Activated T-cell treated with anti-CD3 and anti-CD28 coated beads, Interleukin-2, amount 50 U/mL, for 1 hour (primary cell): ENCODE data around the gene PLXNB1.

ENCODE experiments used
- DNase-seq: peaks from one replicate; pipeline ENCODE4 v3.0.0-alpha.2; 2020

PLXNB1 gene

DNA sequence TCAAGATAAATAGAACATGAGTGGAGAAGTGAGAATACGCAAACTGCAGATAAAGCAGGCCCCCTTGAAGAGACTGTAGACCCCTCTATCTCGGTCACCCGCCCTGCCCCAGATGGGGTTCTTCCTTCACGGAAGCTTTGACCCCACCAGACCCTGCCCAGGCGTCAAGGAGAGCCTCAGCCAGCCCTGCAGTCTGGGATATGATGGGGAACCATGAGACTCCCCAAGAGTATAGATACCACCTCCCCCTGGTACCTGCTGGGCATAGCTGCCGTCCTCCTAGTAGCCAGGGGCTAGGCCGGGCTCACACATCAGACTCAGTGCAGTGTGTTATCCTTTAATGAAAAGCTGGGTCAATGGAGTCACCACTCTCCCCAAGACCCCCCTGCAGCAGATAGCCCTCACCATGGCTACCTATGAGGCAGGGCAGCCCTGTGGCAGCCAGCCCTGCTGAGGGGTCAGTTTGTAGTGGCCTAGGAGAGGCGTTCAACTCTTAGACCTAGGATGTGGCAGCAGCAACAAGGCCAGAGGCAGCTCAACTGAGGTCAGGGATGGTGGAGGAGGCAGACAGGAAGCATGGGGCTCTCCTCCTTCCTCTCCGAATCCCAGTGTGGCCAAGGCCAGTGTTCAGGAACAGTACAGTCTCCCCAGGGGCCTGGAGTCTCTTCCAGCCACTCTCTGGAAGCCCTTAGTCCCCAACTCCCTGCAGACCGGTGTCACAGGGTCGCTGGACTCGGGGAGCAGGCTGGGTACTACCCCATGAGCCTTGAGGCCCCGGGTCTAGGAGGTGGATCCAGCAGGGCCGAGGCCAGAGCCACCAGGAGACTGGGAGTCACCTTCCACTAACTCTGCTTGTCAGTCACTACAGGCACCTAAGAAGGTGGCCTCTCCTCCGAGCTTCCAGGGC lies 26.1 kb downstream of the PLXNB1 start:
- peak; percentile 5 for DNase-seq

DNA sequence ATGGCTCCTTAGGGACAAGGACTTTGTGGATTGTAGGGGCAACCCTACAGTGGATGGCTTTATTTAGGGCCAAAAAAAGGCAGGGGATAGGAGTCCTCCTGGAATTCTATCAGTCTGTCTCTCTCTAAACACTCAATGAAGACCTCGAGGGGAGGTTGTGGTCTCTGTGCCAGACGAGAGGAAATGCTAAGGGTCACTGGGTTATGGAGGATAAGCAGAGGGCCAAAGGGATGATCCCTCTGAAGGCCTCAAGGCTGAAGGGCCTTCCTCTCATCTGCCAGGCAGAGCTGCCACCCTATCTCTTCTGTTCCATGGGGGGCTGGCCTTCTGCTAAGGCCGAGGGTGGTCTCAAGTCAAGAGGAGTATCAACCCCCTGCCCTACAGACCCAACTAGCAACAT lies 27.0 kb downstream of the PLXNB1 start:
- DNase-seq = no peak

DNA sequence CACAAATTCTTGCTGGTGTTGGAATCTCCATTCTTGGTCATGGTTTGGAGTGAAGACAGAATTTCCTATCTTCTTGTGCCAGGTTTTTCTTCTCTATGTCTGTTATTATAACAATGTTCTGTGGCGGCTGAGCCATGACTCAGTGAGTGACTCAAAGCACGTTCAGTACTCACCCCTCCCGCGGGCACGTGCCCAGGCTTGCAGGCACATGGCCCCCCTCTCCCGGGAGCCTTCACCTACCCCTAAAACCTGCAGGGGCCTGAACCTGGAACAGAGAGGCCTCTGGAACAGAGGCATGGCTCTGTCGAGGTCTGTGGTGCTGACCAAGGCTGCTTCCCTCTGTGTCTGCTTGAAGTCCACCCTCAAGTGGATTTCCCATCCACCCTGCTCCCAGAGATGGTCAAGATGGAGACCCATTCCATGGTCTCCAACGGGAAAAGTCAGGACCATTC lies 27.6 kb downstream of the PLXNB1 start:
- peak; percentile 11 for DNase-seq

DNA sequence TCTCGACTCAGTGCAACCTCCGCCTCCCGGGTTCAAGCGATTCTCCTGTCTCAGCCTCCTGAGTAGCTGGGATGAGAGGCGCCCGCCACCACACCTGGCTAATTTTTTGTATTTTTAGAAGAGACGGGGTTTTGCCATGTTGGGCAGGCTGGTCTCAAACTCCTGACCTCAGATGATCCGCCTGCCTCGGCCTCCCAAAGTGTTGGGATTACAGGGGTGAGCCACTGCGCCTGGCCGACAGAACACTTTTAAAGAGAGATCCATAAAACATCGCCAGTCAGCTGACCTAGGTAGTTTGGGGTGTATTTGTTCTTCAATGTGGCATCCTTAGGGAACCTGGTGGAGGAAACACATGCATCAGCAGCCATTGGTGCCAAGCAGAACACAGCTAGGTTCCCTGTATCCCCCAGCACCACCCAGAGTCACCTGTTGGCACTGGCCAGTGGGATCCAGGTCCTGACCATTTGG lies 28.4 kb downstream of the PLXNB1 start:
- DNase-seq = peak; percentile 9

DNA sequence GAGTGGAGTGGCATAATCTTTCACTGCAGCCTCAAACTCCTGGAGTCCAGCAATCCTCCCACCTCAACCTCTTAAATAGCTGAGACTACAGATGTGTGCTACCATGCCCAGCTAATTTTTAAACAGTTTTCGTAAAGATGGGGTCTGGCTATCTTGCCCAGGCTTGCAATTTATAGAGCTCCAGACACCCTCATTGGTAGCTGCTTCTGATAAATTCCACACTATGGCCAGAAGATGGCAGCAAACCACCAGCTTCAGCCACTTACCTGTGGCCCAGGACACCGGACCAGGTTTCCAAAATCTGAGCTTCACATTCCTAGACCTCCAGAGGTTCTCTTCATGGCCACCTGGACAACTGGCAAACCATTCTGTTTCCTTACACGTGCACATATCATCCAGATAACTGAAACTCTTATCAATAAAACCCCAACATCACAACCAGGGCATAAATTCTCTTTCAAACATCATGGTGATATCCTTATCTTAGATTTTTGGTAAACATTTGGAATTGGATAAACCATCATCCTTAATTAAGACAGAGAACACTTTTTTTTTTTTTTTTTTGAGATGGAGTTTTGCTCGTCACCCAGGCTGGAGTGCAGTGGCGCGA lies 29.0 kb downstream of the PLXNB1 start:
- DNase-seq = peak; percentile 57

DNA sequence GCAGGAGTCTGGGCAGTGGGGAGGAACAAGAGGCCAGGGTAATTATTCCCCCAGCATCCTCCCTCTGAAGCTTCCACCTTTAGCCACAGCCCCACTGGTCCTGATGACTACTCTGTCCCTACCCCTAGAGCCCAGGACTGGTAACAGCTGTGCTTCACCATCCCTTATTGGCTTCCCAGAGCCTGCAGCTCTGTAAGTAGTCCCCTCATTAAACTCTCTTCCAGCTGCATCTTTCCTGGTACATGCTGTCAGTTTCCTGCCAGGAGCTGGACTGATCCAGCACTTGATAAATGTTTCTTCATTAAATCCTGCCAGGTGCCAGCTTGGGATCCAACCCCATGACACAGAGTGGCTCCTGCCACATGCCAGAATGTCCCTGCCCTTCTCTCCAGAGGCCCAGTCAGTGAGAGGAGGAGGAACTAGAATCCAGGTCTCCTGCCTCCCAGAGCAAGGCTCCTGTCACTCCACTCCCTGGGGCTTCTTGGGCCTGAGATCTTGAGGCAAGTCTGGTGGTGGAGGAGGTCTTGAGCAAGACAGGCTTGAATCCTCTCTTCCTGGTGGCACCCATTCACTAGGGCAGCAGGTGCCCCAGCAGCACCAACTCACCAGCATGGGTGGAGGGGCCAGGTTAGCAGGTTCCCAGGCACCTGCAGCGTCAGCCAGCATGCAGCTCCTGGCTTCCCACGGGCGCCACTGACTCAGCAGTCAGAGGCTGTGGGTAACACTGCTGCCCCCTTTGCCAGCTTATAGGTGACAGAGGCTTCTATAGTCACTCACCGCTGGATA lies 30.3 kb downstream of the PLXNB1 start:
- DNase-seq = peak; percentile 13

DNA sequence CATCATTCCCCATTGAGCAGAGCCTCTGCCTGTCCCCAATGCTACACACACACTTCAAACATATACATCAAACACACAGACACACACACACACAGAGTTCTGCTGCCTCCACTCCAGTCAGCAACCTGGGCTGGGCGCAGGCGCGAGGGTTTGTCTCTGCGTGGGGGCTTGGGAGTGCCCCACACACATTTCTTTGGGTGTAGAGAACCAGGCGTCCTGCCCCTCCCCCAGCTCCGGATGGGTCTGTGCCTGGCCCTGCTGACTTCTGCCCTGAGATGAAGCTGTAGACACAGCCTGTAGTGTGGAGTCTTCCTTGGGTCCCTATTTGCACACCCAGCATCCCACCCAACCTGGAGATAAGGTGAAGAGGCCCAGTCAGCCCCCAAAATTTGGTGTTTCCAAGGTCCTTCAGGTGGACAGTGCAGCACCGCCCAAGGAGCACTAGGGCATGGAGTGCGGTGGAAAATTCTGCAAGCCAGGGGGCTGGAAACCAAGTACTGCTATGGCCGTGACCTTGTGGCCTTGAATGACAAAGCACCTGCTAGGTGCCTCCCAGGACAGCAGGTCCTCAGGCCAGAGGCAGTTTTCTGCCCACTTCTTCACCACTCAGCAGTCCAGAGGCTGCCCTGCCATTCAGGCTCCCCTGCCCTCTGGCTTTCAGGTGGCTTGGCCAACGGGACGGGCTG lies 31.0 kb downstream of the PLXNB1 start:
- no peak for DNase-seq

DNA sequence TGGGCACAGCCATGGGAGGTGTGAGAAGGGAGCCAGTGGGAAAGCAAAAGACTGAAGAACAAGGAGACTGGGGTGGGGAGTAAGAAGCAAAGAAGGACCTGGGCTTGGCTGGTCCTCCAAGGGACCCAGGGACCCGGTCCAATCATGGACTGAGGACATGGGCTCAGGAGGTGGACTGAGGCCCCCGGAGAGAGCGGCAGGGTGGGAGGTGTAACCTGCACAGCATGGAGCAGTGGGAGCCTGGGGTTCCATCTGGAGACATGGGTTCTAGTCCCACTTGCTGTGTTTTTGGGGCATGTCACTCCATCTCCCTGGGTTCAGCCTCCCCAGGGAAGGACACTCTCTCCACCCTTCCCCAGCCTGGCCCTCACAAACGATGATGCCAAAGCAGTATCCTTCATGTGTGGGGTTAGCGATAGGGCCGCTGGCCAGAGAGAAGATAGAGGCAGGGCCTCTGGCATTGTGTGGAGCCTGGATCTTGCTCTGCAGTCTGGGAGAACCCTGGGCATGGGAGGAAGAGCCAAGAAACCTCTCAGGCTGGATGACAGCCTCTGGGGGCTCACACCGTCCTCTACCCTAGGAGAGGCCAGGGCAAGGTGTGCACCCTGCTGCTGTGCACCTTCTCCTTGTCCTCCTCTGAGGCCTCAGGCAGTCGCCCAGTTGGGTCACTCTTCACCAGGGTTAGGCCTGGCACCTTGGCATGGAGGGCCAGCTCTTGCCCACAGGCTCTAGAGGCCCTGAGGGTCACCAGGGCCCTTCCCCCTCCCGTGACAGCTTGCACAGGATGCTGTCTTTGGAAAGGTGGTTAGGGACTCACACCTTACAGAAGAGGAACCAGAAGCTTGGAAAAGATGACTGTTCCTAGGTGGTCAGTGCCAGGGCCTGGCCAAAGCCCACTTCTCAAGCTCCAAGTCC lies 31.9 kb downstream of the PLXNB1 start:
- DNase-seq = no peak

DNA sequence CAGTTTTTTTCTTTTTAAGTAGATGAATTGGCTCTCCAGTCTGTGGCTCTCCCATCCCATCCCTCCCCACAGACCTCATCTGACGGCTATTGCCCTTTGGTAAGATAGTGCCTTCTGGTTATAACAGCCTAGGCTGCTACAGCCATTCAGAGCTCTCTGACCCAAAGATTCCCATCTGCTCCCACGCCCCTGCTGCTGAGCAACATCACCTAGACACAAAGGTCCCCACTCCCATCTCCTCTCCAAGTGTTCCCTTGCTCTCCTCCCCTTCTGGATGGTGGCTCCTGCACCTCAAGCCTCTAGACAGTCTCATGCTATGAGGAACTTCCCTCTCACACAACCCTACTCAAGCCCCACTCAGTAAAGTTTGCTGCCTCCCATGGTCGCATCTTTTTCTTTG lies 34.2 kb downstream of the PLXNB1 start:
- DNase-seq = no peak

DNA sequence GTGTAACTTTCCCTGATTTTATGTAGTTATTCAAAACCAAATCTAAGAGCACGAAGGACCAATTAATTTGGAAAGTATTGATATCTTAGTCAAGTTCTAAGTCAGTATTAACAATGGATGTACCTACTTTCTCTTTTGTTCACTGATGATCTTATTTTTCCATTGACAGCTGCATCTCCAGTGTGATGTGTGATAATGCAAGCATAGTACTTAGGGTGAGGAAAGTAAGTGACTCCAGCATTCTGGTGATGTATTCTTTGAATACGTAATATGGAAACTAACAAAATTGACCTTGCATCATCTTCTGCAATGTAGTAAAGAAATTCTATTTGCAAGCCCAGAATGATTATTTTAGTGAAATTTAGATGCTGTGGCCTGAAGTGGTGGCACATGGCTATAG lies 35.5 kb downstream of the PLXNB1 start:
- DNase-seq = no peak

DNA sequence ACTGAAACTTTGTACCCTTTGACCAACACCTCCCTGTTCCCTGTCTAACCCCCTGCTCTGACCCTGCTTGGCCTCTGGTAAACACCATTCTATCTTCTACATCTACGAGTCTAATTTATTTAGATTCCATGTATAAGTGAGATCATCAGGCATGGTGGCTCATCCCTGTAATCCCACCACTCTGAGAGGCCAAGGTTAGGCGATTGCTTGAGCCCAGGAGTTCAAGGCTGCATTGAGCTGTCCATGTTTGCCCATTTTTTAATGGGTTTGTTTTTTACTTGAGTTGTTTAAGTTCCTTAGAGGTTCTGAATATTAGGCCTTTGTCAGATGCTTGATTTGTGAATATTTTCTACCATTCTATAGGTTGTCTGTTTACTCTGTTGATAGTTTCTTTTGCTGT lies 40.9 kb downstream of the PLXNB1 start:
- DNase-seq = no peak

DNA sequence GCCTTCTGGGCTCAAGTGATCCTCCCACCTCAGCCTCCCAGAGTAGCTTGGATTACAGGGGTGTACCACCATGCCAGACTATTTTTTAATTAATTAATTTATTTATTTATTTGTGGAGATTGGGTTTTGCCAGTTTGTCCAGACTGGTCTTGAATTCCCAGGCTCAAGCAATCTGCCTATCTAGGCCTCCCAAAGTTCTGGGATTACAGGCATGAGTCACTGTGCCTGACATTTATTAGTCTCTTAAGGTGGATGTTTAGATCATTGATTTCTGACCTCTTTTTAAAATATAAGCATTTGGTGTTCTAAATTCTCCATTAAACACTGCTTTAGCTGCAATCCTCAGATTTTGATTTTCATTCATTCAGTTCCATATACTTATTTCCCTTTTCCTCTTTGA lies 42.3 kb downstream of the PLXNB1 start:
- DNase-seq = no peak

DNA sequence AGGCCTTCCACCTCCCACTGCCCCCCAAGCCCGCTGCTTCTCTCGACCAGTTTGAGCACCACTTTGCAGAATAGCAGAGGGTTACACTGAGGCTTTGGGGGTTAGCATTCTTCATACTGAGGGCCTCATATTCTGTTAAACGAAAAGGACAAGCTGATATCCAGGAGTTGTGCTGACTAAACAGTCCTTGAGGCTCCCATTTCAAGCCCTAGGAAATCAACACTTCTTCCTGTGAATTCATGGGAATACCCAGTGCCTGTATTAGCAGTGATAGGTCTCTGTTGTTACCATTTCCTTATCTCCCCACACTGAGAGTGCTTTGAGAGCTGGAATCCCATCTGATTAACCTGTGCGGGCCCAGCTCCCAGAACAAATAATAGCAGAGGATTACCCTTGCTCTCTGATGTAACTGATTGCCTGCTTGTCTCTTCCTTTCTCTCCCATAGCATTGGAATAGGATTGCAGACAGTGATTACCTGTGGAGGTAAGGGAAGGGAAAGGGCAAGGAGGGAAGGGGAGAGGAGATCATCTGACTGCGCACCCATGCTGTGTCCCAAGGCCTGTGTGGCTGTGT lies 56.9 kb downstream of the PLXNB1 start:
- DNase-seq = no peak

DNA sequence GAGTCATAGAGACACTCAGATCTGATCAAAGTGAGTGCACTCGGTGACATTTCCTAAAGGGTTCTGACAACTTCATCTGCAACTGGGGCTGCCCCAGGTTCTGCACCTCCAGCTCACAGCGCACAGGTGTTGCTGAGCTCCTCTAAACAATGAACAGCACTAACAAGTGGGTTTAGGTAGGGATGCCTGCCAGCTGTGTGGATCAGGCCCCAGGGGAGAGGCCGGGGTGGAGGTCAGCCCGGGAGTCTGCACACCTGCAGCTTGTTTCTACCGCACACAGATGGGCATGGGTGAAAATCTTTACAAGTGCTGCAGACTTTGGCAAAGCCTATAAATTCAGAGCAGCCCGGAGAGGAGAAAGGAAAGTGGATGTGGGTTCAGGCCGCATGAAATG lies 57.5 kb downstream of the PLXNB1 start:
- no peak for DNase-seq

DNA sequence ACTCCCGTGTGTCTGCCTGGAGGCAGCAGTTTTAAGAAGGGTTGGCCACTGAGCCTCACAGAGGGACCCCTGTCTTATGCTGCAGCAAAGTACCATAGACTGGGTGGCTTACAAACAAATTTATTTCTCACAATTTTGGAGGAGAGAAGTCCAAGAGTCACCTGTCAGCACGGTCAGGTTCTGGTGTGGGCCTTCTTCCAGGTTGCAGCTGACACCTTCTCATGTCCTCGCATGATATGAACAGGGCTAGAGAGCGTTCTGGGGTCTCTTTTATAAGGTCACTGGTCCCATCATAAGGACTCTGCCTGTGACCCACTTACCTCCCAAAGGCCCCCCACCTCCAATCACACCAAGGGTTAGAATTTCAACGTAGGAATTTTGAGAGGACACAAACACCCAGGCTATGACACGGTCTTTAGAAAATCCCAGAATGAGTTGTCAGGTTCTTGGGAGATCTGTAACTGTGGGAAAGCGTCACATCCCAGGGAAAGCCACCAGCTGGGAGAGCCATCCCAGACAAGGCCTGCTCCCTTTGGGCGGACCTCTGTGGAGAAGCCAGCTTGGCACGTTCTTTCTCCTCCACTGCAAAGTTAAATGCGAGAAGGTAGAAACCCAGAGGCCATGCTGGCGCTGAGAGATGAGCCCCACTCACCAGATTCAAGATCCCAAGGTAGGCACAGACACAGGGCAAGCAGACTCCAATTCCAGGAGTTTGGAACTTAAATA lies 58.1 kb downstream of the PLXNB1 start, which contains the start of gene FBXW12:
FBXW12 (plus strand) TSS at position 569 of the 726 bp plus-strand sequence. CDS start 549 bp downstream, outside the sequence.
- no peak for DNase-seq

DNA sequence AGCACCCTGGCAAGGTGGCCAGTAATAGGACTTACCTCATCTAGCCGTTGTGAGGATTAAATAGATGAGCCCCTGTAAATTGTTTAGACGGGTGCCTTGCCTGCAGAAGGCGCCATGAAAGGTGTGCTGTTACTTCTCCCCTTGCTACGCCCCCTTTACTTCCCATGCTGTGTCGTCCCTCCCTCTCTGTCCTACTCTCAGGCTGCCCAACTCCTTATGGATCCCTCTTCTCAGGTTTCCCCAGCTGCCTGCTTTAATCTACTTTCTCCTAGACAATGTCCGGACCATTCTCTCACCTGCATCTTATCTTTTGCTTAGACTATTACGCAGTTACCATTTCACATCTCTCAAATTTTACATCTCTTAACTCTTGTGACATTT lies 59.6 kb downstream of the PLXNB1 start:
- no peak for DNase-seq

DNA sequence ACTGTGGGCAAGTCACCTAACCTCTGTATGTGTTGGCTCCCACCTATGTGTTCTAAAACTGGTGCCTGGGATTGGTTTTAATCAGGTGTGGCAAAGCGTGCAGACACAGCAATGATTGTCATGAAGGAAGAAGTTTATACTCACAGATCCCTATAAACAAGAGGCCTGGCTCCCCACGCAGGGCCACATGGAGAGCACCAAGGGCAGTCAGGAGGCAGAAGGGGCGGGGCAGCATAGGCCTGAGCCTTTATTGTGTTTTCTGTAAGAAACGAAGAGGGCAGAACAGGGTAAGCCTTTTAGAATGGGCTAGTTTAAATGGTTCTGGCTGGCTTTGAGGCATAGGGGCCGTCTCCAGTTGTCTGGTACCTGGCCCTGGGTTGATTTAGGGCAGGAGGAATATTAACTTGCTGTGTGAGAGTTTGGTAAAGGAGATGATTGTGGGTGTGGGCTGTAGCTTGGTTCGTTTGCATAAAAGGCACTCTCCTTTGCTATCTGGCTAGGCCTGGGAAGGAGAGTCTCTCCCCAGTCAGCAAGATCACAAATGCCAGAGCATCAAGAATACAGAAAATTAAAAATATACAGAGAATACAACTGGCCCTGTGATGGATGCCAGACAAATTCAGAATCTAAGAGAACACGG lies 60.1 kb downstream of the PLXNB1 start:
- no peak for DNase-seq

DNA sequence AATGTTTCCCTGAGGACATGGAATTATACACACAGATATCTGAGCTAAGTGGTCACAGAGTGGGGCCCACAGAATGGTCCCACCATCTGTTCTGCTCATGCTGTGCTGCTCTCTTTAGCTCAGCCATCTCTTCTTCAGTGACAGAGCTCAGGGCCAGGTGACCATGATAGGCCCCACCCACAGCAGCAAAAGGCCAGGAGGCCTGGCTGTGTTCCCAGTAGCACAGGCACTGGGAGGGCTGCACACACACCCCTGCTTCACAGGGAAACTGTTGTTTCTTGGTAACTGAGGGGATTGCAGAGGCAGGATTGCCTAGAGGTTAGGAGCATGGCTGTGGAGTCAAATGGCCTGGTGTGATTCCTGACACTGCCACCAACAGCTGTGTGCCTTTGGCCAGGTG lies 62.7 kb downstream of the PLXNB1 start:
- no peak for DNase-seq

DNA sequence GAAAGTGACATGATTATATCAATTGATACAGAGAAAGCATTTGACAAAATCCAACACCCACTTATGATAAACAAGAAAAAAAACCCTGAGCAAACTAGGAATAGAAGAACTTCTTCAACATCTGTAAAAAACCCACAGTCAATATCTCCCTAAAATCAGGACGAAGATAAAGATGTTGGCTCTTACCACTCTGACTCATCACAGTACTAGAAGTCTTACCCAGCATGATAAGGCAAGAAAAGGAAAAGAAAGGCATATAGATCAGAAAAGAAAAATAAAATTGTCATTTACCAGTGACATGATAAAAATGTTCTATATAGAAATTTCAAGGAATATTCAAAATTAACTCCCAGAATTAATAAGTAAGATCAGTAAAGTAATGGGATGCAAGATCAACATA lies 65.0 kb downstream of the PLXNB1 start:
- no peak for DNase-seq

DNA sequence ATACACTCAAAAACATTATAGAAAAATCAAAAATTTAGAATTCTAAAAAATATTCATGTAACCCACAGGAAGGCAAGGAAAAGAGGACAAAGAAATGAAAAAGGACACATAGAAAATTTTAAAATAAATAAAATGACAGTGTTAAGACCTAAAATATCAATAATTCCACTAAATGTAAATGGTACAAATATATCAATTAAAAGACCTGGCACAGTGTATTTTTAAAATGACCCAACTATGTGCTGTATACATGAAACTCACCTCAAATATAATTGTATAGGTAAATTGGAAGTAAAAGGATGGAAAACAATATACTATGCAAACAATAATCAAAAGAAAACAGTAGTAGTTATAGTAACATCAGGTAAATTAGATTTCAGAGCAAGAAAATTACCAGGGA lies 68.0 kb downstream of the PLXNB1 start:
- no peak for DNase-seq
